Glomerular endothelial cell (primary cell): ENCODE results near the gene TSKS. TPM values are rescaled to one million over a fixed set of nuclear protein-coding genes. Genes with fewer than 3 reads are reported as not detected.

ENCODE experiments used
- DNase-seq: peaks from one replicate; pipeline ENCODE4 v3.0.0-alpha.2; 2011; ENCODE audit warnings: low read depth, low spot score; ENCODE audit errors: extremely low read depth
- total RNA-seq: library from RNA; depleted of rRNA; stranded (reverse); fragments of >200 nt; gene quantifications from 2 replicates; pipeline ENCODE4 v1.2.3, GENCODE V29; 2015

Gene TSKS, protein sequence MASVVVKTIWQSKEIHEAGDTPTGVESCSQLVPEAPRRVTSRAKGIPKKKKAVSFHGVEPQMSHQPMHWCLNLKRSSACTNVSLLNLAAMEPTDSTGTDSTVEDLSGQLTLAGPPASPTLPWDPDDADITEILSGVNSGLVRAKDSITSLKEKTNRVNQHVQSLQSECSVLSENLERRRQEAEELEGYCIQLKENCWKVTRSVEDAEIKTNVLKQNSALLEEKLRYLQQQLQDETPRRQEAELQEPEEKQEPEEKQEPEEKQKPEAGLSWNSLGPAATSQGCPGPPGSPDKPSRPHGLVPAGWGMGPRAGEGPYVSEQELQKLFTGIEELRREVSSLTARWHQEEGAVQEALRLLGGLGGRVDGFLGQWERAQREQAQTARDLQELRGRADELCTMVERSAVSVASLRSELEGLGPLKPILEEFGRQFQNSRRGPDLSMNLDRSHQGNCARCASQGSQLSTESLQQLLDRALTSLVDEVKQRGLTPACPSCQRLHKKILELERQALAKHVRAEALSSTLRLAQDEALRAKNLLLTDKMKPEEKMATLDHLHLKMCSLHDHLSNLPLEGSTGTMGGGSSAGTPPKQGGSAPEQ
- total RNA-seq = not detected in 2 replicates

DNA sequence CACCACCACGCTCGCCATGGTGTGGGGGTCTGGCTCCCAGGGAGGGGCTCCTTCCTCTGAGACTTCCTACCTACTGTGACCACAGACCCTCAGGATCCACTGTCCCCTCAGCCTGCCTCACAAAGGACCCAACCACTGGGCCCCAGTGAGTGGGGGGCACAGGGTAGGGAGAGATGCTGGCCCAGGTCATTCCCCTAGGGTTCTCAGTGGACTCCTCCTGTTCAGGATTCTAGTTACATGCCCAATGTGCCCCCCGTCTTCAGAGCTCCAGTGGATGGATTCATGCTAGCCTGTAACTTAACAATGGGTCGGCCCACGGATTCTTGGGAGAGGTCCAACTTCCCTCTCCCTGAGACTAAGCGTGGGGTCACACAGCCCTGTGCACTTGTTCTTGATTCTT lies at the start of gene TSKS:
TSS of gene TSKS (minus strand) at position 77 of the 400 bp plus-strand sequence. CDS start at position 18, 59 bp downstream.
- no peak for DNase-seq

DNA sequence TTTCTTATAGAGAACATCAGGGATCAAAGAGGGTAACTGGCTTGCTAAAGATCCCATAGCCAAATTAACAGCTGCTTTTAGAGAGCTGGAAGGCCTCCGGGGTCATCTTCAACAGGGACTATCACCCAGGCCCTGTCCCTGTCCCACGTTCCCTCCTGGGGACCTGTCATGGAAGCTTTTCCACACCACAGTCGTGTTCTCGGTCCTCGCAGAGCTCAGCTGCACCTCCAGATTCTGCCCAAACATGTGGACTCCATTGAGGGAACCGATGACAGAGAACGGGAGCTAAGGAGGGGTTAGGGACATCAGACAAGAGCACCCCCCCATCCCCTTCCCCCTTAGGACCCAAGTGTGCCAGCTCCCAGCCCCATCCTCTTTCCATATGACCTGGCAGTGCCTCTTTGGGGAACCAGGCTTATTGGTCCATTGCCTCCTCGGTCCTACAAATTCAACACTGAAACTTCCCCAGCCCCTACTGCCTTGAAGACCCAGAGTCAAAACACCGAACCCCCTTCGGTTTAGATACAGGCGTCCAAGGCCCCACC lies 49.4 kb upstream of the TSKS start:
- no peak for DNase-seq

DNA sequence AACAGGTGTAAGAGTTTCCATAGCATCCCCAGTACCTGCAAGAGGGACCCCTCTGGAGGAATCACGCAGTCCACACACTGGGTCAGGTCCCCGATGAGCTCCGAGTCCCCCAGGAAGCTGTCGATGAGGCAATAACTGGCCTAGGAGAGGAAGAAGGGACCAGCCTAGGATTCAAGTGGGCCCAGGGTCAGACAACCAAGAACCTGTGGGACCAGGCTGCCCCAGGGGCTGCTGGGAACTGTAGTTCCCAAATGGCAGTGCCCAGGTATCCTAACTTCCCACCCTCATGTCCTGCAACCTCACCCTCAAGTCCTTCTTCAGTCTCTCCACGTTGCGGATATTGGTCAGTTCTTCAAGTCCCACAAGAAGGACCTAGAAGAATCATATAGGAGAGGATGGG lies 48.2 kb upstream of the TSKS start:
- no peak for DNase-seq

DNA sequence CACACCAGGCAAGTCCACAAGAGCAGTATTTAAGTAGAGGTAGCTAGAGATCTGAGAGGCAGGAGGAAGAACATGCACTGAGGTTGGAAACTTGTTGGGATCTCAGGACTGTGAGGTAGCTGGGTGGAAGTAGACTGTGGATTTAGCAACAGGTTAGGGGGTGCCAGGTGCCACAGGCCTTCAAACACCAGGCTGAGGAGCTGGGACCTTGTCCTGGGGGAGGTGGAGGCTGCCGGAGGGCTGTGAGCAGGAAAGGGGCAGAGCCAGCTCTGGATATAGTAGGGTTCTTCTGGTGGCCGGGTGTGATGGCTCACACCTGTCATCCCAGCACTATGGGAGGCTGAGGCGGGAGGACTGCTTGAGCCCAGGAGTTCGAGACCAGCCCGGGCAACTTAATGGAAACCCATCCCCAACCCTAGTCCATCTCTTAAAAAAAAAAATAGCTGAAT lies 46.9 kb upstream of the TSKS start:
- DNase-seq = no peak

DNA sequence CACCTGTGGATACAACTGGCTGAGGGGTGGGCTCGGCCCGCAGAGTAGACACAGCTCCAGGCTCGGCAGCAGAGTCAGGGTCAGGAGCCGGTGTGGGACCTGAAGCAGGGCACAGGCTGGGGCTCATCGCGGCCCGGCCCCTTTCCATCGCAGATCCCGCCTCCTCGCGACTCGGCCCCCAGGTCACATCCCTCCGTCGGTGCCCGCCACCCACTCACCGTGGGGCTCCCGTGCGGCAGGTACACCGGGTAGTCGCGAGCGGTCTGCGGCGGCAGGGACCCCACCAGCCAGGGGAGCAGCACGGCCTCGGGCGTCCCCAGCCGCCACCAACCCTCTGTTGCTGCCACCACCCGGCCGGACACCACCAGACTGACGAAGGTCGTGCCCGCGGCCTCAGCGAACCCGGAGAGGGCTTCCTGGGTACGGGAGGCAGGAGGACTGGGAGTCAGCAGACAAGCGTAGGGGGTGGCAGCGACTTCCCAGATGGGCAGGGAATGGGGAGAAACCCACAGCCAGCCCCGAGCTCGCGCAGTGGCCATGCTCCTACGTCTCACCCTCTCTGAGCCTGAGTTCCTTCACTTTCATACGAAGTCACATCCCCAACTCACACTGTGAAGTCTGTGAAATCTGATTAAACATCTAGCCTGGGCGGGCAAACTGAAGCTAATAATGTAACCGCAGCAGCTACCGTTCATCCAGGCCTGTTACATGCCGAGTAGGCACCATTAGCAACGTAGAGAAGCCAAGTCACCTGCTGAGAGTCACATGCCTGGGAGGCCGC lies 46.2 kb upstream of the TSKS start:
- no peak for DNase-seq

DNA sequence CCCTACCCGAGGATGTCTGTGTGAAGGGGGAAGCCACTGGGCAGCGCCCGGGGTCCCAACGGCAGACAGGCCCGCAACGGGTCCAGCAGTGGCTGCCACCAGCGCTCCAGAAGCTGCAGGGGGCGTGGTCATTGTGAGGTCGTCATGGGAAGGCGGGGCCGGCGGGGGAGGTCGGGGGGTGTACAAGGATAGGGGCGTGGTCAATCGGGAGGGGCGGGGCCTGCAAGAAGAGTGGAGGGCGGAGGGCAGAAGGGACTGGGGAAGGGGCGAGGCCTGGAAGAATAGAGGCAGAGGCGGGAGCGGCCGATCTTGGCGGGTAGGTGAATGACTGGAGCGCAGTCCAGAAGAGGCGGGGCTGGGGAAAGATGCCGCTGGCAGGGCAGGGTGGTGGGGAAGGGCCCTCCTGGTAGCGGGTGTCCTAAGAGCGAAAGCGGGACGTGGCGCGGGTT lies 45.6 kb upstream of the TSKS start:
- no peak for DNase-seq

DNA sequence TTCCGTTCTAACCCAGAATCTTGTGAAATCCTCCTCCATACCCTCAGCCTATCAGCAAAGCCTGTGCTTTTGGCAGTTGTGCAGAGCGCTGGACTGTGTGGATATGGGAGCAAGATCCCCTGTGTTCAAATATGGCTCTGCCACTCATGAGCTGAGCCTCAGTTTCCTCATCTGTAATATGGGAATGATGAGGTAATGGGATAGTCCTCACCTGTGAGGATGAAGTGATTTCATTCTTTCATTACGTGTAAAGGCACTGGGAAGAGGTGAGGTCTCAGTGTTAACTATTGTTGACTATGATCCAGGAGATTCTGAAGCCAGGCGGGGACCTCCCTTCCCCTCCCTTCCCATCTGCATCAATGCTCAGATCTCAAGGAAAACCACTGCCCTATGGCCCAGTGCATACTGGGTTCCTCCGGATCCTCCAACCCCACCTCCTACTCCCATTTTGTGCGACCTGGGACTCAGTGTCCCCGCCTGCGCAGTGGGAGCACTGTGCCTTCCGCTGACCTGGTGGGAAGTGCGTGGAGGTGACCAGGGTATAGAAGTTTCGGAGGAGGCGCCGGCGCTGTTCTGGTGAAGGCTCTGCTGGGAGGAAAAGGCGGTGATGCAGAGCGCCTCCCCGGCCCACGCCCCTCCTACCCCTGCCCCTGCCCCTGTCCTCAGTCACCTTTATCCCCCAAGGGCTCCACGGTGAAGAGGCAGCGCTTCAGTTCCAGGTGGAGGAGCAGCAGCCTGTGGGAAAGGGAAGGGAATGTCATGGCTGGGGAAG lies 45.0 kb upstream of the TSKS start:
- DNase-seq = no peak

DNA sequence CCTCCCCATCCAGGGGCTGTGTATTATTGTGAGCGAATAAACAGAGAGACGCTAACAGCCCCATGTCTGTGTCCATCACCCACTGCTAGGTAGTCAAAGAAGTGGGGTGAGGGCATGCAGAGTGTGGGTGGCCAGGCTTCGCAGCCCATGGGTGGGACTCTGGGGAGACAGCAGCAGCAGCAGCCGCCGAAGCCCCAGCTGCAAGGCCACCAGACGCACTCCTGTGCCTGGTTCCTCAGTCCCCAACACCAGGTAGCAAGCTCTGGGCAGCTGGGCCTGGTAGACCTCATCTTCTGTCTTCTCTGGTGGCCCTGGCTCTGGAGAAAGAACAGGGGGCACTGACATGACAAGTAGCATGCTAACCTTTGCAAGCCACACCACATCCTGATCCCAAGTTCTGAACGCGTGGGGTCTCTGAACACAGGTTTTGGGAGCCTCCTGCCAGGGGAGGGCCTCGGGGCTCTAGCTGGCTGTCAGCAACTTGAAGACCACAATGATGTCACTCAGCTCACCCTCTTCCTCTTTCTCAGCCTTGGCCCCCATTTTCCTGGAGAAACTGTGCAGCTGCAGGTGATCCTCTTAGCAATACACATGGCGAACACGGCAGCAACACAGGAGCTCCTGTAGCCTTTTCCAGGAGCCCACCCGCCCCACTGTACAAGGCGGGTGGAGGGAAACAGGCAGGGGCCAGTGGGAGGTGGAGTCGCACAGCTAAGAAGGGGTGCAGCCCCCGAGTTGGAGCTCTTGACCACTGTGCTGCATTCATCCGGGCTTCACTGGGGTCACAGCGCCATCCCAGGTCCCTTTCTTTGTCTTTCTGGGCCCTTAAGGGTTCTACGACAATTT lies 44.2 kb upstream of the TSKS start:
- no peak for DNase-seq

DNA sequence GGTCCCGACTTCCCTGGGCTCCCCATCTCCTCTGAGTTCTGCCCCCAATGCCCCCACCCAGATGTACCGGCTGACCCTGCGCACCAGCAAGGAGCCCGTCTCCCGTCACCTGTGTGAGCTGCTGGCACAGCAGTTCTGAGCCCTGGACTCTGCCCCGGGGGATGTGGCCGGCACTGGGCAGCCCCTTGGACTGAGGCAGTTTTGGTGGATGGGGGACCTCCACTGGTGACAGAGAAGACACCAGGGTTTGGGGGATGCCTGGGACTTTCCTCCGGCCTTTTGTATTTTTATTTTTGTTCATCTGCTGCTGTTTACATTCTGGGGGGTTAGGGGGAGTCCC lies 43.5 kb upstream of the TSKS start:
- no peak for DNase-seq

DNA sequence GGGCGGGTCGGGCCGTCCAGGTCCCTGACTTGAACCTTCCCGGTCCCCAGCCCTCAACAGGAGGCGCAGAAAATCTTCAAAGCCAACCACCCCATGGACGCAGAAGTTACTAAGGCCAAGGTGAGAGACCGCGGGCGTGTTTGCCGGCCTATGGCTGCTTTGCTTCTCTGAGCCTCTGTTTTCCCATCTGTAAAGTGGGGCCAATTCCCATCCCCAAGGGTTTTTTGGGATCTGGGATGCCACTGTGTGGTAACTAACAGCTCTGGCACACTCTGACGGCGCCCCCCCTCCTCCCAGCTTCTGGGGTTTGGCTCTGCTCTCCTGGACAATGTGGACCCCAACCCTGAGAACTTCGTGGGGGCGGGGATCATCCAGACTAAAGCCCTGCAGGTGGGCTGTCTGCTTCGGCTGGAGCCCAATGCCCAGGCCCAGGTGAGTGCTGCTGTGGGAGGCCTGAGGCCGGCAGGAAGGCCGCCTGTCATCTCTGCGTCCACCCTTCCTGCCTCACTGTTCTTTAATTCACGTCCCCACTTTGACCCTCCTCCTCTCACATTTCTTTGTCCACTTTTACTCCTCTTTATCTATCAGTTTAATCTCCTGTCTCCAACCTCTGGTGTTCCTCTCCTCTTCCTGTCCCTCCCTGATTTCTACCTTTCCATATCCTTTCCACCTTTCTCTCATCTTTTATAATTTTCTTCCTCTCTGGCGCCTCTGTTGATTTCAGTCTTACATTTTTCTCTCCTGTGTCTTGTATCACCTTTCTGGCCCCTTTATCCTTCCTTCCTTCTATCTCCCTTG lies 42.9 kb upstream of the TSKS start:
- DNase-seq = no peak

DNA sequence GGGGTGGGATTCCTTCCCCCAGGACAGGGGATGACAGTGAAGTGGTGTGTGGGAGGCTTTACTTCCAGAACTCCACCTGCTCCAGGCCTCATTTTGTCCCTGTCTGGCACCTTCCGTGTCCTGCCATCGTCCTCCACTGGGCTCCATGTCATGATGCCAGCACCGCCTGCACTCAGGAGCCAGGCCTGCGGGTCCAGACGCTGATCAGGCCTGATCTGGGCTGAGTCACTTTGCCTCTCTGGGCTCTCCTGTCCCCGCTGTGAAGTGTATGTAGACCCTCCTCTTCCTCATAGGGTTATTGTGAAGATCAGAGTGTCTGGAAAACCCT lies 40.4 kb upstream of the TSKS start:
- no peak for DNase-seq

DNA sequence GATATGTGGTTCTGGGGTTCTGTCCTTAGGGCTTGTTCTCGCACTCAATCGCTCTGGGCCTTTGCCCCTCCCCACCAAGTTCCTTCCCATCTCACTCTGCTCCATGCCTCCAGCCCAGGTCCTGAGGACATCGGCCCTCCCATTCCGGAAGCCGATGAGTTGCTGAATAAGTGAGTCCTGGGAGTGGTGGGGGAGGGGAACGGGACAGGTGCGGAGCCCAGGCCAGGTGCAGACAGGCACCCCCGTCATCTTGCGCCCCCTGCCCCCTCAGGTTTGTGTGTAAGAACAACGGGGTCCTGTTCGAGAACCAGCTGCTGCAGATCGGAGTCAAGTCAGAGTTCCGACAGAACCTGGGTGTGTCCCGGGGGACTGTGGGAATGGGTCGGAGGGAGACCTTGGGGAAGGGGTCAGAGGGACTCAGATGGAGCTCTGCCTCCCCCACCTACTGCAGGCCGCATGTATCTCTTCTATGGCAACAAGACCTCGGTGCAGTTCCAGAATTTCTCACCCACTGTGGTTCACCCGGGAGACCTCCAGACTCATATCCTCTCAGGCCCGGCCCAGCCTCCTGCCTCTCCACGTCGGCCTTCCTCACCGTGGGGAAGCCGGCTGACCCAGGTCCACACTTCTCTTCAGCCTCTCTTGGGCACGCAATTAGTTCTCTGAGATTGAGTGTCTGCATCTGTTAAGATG lies 39.9 kb upstream of the TSKS start:
- no peak for DNase-seq

DNA sequence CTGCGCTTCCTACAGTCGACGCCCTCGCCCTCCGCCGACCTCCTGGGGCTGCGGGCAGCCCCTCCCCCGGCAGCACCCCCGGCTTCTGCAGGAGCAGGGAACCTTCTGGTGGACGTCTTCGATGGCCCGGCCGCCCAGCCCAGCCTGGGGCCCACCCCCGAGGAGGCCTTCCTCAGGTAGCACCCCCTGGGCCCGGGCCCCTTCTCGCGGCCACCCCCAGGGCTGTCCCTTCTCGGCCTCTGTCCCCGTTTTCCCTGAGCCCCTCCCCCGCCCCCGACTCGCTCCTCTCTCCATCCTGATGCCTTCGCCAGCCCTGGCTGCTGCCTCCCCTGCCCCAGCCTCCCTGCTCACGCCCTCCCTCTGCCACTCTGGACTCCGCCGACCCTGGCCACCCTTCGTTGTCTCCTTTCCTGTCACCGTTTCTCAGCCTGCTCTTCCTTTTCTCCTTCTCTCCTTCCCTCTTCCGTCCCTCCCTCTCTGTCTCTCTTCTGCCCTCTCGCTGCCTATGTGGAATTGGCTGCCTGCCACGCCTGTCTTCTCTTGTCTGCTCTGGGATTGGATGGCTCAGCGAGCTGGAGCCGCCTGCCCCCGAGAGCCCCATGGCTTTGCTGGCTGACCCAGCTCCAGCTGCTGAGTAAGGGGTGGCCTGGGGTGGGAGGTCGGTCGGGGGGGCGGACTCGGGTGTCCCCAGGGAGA lies 39.0 kb upstream of the TSKS start:
- no peak for DNase-seq

DNA sequence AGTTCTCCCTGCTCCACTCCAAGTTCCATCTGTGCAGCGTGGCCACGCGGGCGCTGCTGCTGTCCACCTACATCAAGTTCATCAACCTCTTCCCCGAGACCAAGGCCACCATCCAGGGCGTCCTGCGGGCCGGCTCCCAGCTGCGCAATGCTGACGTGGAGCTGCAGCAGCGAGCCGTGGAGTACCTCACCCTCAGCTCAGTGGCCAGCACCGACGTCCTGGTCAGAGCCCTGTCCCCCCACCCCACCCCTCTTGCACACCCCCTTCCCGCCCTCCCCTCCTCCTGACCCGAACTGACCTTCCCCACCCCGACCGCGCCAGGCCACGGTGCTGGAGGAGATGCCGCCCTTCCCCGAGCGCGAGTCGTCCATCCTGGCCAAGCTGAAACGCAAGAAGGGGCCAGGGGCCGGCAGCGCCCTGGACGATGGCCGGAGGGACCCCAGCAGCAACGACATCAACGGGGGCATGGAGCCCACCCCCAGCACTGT lies 38.3 kb upstream of the TSKS start:
- no peak for DNase-seq

DNA sequence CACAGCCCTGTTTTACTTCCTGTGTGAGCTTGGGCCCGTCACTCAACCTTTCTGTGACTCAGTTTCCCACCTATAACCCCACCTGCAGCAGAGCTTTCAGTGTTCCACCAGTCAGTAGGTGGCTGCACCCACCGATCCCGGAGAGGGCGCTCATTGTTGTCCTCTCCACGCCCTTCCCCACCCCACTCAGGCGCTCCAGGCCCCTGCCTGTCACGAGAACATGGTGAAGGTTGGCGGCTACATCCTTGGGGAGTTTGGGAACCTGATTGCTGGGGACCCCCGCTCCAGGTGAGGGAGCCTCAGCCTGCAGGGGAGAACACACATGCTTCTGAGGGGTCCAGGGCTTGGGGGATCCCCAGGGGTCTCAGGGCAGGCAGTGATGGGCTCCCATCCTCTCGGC lies 37.7 kb upstream of the TSKS start:
- DNase-seq = no peak

DNA sequence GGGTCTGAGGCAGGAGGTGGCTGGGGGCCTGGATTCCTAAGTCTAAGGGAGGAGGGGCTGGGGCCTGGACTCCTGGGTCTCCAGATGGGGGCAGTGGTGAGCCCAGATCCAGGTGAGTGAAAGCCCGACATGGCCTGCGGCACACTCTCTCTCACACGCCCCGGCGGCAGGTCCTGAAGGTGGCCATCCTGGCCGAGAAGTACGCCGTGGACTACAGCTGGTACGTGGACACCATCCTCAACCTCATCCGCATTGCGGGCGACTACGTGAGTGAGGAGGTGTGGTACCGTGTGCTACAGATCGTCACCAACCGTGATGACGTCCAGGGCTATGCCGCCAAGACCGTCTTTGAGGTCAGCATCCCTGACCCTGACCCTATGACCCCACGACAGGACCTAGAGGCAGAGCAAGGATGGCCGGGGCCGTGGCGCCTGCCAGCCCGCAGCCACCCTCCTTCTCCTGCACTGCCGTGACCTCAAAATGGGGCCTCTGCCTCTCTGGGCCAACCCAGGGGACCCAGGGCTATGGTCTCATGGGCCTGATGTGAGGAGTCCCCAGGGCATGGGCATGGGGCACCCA lies 36.8 kb upstream of the TSKS start:
- no peak for DNase-seq

DNA sequence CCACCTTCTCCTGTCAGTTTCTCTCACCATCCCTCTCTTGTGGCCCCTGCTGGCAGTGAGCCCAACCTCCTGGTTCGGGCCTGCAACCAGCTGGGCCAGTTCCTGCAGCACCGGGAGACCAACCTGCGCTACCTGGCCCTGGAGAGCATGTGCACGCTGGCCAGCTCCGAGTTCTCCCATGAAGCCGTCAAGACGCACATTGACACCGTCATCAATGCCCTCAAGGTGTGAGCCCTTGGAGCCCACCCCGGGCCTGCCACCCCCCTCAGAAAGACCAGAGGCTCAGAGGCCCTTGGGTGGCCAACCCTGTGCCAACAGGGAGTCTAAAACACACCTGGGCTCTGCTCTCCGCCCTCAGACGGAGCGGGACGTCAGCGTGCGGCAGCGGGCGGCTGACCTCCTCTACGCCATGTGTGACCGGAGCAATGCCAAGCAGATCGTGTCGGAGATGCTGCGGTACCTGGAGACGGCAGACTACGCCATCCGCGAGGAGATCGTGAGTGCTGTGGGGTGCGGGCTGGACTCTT lies 36.2 kb upstream of the TSKS start:
- no peak for DNase-seq
